Activated CD8-positive, alpha-beta T cell treated with anti-CD3 and anti-CD28 coated beads for 36 hours (primary cell): ENCODE measurements around the gene PCSK5. TPM values are rescaled to one million over a fixed set of nuclear protein-coding genes. Genes with fewer than 3 reads are reported as not detected.

Experiments used
- ATAC-seq: fragments of 200-7000 bp; cut with Tn5 transposase; one replicate; pipeline ENCODE4 v1.10.0; 2021; ENCODE audit warnings: mild to moderate bottlenecking, moderate library complexity
- CTCF ChIA-PET: fragments of 350-600 bp; sonication (Branson Sonifier 250); formaldehyde crosslinking; loops from one replicate; lab custom pipeline; 2021; ENCODE audit warnings: antibody characterized with exemption; lab: Charles Lee
- POLR2A ChIA-PET: fragments of 350-600 bp; sonication (Branson Sonifier 250); formaldehyde crosslinking; loops from one replicate; lab custom pipeline; 2021; ENCODE audit warnings: antibody characterized with exemption; lab: Charles Lee
- DNase-seq: peaks from one replicate; pipeline ENCODE4 v3.0.0-alpha.2; 2020
- H3K27ac Mint-ChIP-seq: one replicate; pipeline ENCODE4 v1.8.0; 2021; ENCODE audit warnings: mild to moderate bottlenecking, mixed read lengths
- H3K27me3 Mint-ChIP-seq: one replicate; pipeline ENCODE4 v1.8.0; 2021; ENCODE audit warnings: mixed read lengths
- H3K36me3 Mint-ChIP-seq: one replicate; pipeline ENCODE4 v1.8.0; 2021; ENCODE audit warnings: low read depth, mixed read lengths
- H3K4me1 Mint-ChIP-seq: one replicate; pipeline ENCODE4 v1.8.0; 2021; ENCODE audit warnings: low read depth, mixed read lengths
- H3K4me3 Mint-ChIP-seq: one replicate; pipeline ENCODE4 v1.8.0; 2021; ENCODE audit warnings: mild to moderate bottlenecking, moderate library complexity, mixed read lengths
- H3K9me3 Mint-ChIP-seq: one replicate; pipeline ENCODE4 v1.8.0; 2021; ENCODE audit warnings: mixed read lengths
- intact Hi-C: fragments of 100-400 bp; cut with micrococcal nuclease; formaldehyde crosslinking; loops from one replicate; pipeline ENCODE4 v1.10.0; 2022
- total RNA-seq, 2 experiments: library from RNA; stranded (reverse); gene quantifications; one replicate each; pipeline ENCODE4 v1.2.3, GENCODE V29; 2021
- TF ChIP-seq, protein P1 (sequence below): fragments of 200-600 bp; IDR thresholded peaks from one replicate; pipeline ENCODE4 v1.8.0; 2022; ENCODE audit warnings: antibody characterized with exemption, mild to moderate bottlenecking

The PCSK5 gene
- total RNA-seq, 2 experiments from 2014 or later: 4.7 to 5.2 TPM

DNA sequence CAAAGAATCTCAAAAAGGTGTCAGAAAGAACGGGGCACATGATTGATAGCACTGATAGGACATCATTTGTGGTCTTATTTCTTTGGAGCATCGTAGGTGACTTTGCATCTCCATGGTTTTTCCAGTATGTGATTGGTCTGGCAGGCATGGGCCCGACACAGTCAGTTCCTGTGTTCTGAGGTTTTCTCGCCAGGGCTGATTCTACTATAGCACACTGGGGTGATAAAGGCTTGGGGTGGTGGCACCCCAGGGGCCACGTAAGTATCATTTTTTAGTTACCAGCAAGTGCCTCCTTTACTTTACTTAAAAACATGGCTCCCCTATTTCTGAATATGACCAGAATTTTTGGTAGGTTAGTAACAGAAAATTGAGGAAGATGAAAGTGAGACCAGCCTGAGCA lies 301.0 kb downstream of the PCSK5 start:
- ATAC-seq (no peak), DNase-seq (no peak)
- Mint-ChIP-seq H3K4me1 (no peaks in the 10 kb centered on the region), H3K4me3 (no peak overlapping the region), H3K27me3 (no peaks in the 10 kb centered on the region), H3K27ac (no peak overlapping the region), H3K36me3 (peaks cover 16% of the 10 kb centered on the region), H3K9me3 (no peaks in the 10 kb centered on the region)
- TF ChIP-seq, protein P1, sequence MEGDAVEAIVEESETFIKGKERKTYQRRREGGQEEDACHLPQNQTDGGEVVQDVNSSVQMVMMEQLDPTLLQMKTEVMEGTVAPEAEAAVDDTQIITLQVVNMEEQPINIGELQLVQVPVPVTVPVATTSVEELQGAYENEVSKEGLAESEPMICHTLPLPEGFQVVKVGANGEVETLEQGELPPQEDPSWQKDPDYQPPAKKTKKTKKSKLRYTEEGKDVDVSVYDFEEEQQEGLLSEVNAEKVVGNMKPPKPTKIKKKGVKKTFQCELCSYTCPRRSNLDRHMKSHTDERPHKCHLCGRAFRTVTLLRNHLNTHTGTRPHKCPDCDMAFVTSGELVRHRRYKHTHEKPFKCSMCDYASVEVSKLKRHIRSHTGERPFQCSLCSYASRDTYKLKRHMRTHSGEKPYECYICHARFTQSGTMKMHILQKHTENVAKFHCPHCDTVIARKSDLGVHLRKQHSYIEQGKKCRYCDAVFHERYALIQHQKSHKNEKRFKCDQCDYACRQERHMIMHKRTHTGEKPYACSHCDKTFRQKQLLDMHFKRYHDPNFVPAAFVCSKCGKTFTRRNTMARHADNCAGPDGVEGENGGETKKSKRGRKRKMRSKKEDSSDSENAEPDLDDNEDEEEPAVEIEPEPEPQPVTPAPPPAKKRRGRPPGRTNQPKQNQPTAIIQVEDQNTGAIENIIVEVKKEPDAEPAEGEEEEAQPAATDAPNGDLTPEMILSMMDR: no peak
- ChIA-PET POLR2A (no interaction called here), CTCF (no interaction called here)
- intact Hi-C loops: no loop called here

DNA sequence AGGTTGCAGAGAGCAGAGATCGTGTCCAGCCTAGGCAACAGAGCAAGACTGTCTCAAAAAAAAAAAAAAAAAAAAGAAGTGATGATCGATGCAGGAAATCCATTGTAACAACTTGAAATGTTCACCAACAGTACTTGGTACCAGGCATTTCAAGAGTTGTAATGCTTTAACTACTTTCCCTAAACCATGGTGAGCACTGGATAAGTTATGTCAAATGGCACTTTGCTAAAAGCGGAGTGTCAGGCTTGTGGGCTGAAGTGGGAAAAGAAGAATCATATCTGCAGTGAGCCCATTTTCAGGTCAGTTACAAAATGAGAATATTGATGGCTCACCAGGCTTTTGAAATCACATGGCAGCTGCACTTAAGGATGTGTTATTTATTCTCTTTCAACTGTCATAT lies 301.5 kb downstream of the PCSK5 start:
- ChIA-PET CTCF (no interaction called here), POLR2A (no interaction called here)
- no peaks in the 10 kb centered on the region for H3K27me3 Mint-ChIP-seq
- peaks cover 16% of the 10 kb centered on the region for H3K36me3 Mint-ChIP-seq
- no peak for DNase-seq
- TF ChIP-seq, protein P1: no peak
- H3K4me3 Mint-ChIP-seq: no peak overlapping the region
- H3K9me3 Mint-ChIP-seq: no peaks in the 10 kb centered on the region
- H3K27ac Mint-ChIP-seq: no peak overlapping the region
- intact Hi-C loops: no loop called here
- ATAC-seq: no peak
- no peaks in the 10 kb centered on the region for H3K4me1 Mint-ChIP-seq

DNA sequence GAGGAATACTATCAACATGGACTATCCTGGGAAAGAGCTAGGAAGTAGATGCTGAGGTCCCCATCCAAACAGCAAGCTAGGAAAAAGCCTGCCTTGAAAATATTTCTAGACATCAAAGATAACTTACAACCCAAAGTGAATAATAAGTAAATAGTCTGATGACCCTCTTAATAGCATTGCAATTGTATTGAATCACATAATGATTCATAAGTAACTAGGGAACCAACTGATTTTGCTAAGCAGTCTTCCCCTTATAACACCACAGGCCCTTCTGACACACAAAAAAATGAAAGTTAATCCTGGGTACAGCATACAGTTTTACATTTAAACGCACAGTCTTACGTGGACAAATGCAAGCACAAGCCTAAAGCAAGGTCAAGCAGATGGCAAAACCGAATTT lies 304.4 kb downstream of the PCSK5 start:
- Mint-ChIP-seq H3K9me3 (no peaks in the 10 kb centered on the region), H3K4me1 (no peaks in the 10 kb centered on the region), H3K27me3 (no peaks in the 10 kb centered on the region), H3K27ac (no peak overlapping the region), H3K4me3 (no peak overlapping the region), H3K36me3 (peaks cover 11% of the 10 kb centered on the region)
- ChIA-PET CTCF (no interaction called here), POLR2A (no interaction called here)
- ATAC-seq (no peak), DNase-seq (no peak)
- intact Hi-C loops: no loop called here
- TF ChIP-seq, protein P1: no peak

DNA sequence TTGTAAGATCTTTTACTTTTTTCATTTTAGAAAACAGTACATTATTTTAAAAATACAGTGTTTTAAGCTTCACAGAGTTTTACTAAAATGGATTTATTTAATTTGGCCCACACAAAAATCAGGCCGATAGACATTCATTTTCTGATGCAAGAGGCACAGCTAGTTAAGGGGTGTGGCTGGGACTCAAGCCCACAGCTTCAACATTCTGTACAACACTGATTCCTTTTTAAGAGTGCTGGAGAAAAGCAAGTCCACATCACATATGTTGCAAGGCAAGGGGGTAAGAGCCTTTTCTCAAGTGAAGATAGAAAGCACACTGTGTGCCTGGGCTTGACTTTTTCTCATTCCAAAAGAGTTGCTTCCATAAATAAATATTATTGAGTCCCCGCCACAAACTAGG lies 307.9 kb downstream of the PCSK5 start:
- CTCF ChIA-PET: no interaction called here
- ATAC-seq (no peak), DNase-seq (no peak)
- Mint-ChIP-seq H3K27me3 (no peaks in the 10 kb centered on the region), H3K4me3 (no peak overlapping the region), H3K36me3 (no peaks in the 10 kb centered on the region), H3K4me1 (no peaks in the 10 kb centered on the region), H3K27ac (no peak overlapping the region), H3K9me3 (no peaks in the 10 kb centered on the region)
- TF ChIP-seq, protein P1: no peak
- POLR2A ChIA-PET: no interaction called here
- intact Hi-C loops: no loop called here

DNA sequence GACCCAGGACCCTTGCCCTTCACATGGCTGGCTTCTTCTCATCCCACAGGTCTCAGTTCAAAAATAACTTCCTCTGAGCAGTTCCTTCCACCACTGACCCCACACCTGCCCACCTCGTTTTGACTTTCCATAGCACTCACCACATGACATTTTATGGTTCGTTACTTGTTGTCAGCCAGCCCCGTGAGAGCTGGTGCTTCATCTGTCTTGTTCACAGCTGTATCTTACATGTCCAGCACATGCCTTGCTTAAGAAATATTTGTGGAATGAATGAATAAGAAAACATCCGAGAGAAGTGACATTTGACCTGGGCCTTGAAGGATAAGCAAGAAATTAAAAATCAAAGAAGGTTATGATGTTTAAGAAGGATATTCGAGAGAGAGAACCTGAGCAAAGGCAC lies 309.8 kb downstream of the PCSK5 start:
- ATAC-seq: no peak
- Mint-ChIP-seq H3K4me1 (no peaks in the 10 kb centered on the region), H3K27ac (no peak overlapping the region), H3K36me3 (no peaks in the 10 kb centered on the region), H3K4me3 (no peak overlapping the region), H3K27me3 (no peaks in the 10 kb centered on the region), H3K9me3 (no peaks in the 10 kb centered on the region)
- no peak for DNase-seq
- TF ChIP-seq, protein P1: no peak
- POLR2A ChIA-PET: no interaction called here
- intact Hi-C loops: no loop called here
- CTCF ChIA-PET: no interaction called here
